Endothelial cell of umbilical vein (primary cell): Measurements from ENCODE around the gene FRY. TPM values are rescaled to one million over a fixed set of nuclear protein-coding genes. Genes with fewer than 3 reads are reported as not detected.
A peak's percentile ranks its signal among the peaks of the same experiment; 100 is the strongest.

Experiments used
- BruUV-seq: library from RNA; stranded (reverse); fragments of 400-500 nt; replicated peaks from 2 replicates; lab custom pipeline; 2021; lab: Mats Ljungman, UMichigan
- CTCF ChIA-PET: fragments of 300-600, 350-600 bp; sonication (Branson Sonifier 250); formaldehyde crosslinking; loops from one replicate; lab custom pipeline; 2021; ENCODE audit warnings: antibody characterized with exemption, inconsistent platforms; lab: Charles Lee
- POLR2A ChIA-PET: fragments of 300-600, 350-600 bp; sonication (Branson Sonifier 250); formaldehyde crosslinking; loops from one replicate; lab custom pipeline; 2021; ENCODE audit warnings: antibody characterized with exemption, inconsistent platforms; lab: Charles Lee
- DNase-seq: peaks from one replicate; pipeline ENCODE4 v3.0.0-alpha.2; 2011; ENCODE audit warnings: low read depth, low spot score
- FAIRE-seq: peaks from 2 replicates; lab custom pipeline; 2011; peaks lifted over from hg19 to GRCh38; lab: Jason Lieb, UNC
- H2AFZ ChIP-seq: 2 replicates; pipeline ENCODE4 v1.6.0; 2012; ENCODE audit warnings: low read depth, low read length, control low read depth, inconsistent platforms
- H3K27ac ChIP-seq: 2 replicates; pipeline ENCODE4 v1.5.1; 2011; ENCODE audit warnings: low read depth, mild to moderate bottlenecking, control low read depth, low read length, moderate library complexity; ENCODE audit not compliant: insufficient read depth
- H3K27me3 ChIP-seq, 2 experiments: 2 replicates each; pipeline versions ENCODE4 v1.6.0 to v1.6.1; 2011; ENCODE audit warnings: low read length in 2 of 2, mixed read lengths in 1 of 2; ENCODE audit not compliant: control insufficient read depth in 2 of 2, insufficient read depth in 2 of 2
- H3K36me3 ChIP-seq, 2 experiments: 2 replicates in 1 of 2; 3 replicates in 1 of 2; pipeline ENCODE4 v1.5.1; 2011; ENCODE audit warnings: low read length in 2 of 2, mild to moderate bottlenecking in 1 of 2, moderate library complexity in 1 of 2; ENCODE audit not compliant: control insufficient read depth in 2 of 2, insufficient read depth in 2 of 2; ENCODE audit errors: extremely low read depth in 1 of 2
- H3K4me1 ChIP-seq: 3 replicates; pipeline ENCODE4 v1.5.1; 2011; ENCODE audit warnings: mild to moderate bottlenecking, low read length; ENCODE audit not compliant: control insufficient read depth, insufficient read depth; ENCODE audit errors: extremely low read depth
- H3K4me2 ChIP-seq: 2 replicates; pipeline ENCODE4 v1.6.1; 2011; ENCODE audit warnings: low read length, control low read depth, mixed read lengths; ENCODE audit not compliant: insufficient read depth
- H3K4me3 ChIP-seq, 3 experiments: fragments of 200-600 bp in 1 of 3; sonication (generic), shearing (Covaris generic) in 1 of 3; replicated peaks in 1 of 3; 2 replicates each; pipeline ENCODE4 v1.5.1; 2011 to 2016; ENCODE audit warnings: control low read depth in 3 of 3, low read length in 3 of 3, mild to moderate bottlenecking in 2 of 3, inconsistent platforms in 1 of 3, low read depth in 1 of 3, moderate library complexity in 1 of 3; ENCODE audit not compliant: insufficient read depth in 1 of 3
- H3K79me2 ChIP-seq: 2 replicates; pipeline ENCODE4 v1.6.0; 2012; ENCODE audit warnings: low read length, inconsistent platforms; ENCODE audit not compliant: control insufficient read depth, insufficient read depth
- H3K9ac ChIP-seq: replicated peaks from 2 replicates; pipeline ENCODE3; 2011; ENCODE audit warnings: low read length, control low read depth; ENCODE audit not compliant: insufficient read depth; ENCODE audit errors: extremely low read depth
- H3K9me1 ChIP-seq: replicated peaks from 3 replicates; pipeline ENCODE4 v1.6.0; 2011; ENCODE audit warnings: mild to moderate bottlenecking, low read length; ENCODE audit not compliant: control insufficient read depth, insufficient read depth; ENCODE audit errors: extremely low read depth
- H3K9me3 ChIP-seq: replicated peaks from 2 replicates; pipeline ENCODE4 v1.5.1; 2012; ENCODE audit warnings: low read length, inconsistent platforms; ENCODE audit not compliant: control insufficient read depth, insufficient read depth
- H4K20me1 ChIP-seq: replicated peaks from 2 replicates; pipeline ENCODE3; 2011; ENCODE audit warnings: mild to moderate bottlenecking, low read length; ENCODE audit not compliant: control insufficient read depth, insufficient read depth; ENCODE audit errors: extremely low read depth
- EZH2 ChIP-seq: IDR thresholded peaks from 2 replicates; pipeline ENCODE4 v1.6.1; 2012; ENCODE audit warnings: borderline replicate concordance, low read depth, mild to moderate bottlenecking, moderate library complexity, low read length, inconsistent platforms; ENCODE audit not compliant: severe bottlenecking
- FOS ChIP-seq: IDR thresholded peaks from 2 replicates; pipeline ENCODE4 v1.6.1; 2011; ENCODE audit warnings: mild to moderate bottlenecking, low read length, moderate library complexity, borderline replicate concordance; ENCODE audit not compliant: insufficient read depth
- GATA2 ChIP-seq: IDR thresholded peaks from 2 replicates; pipeline ENCODE4 v1.7.0; 2011; ENCODE audit warnings: low read depth, mild to moderate bottlenecking, moderate library complexity, mixed read lengths, low read length; ENCODE audit not compliant: insufficient read length, insufficient read depth
- JUN ChIP-seq: IDR thresholded peaks from 2 replicates; pipeline ENCODE4 v1.6.1; 2011; ENCODE audit warnings: borderline replicate concordance, low read depth; ENCODE audit not compliant: insufficient read length, insufficient read depth
- MAX ChIP-seq: IDR thresholded peaks from 2 replicates; pipeline ENCODE4 v1.6.1; 2011; ENCODE audit not compliant: insufficient read depth, insufficient read length
- MYC ChIP-seq: IDR thresholded peaks from one replicate; pipeline ENCODE4 v1.6.1; 2011; ENCODE audit warnings: mild to moderate bottlenecking, low read depth, low read length
- POLR2AphosphoS5 ChIP-seq: IDR thresholded peaks from 2 replicates; pipeline ENCODE4 v1.6.1; 2012; ENCODE audit warnings: low read depth, mild to moderate bottlenecking, control low read depth, low read length, moderate library complexity; ENCODE audit not compliant: insufficient read depth
- dilution Hi-C: fragments of 300-500 bp; cut with MboI; formaldehyde crosslinking; loops from one replicate; pipeline ENCODE4 v1.15.0; 2019; ENCODE audit warnings: low sequenced_read_pairs; ENCODE audit not compliant: extremely low pct_ligation_motif_present
- intact Hi-C: fragments of 100-400 bp; cut with micrococcal nuclease; formaldehyde crosslinking; loops from one replicate; pipeline ENCODE4 v1.10.0; 2022
- polyA plus RNA-seq, 4 experiments: library from polyadenylated mRNA; depleted of rRNA in 3 of 4; stranded (reverse) in 3 of 4; unstranded in 1 of 4; fragments of >200 nt; gene quantifications; 2 replicates each; pipeline versions ENCODE4 v1.2.1 to v1.2.3, GENCODE V29; 2011 to 2012; ENCODE audit warnings: missing spikeins in 1 of 4
- total RNA-seq: library from RNA; stranded (reverse); gene quantifications from 2 replicates; pipeline ENCODE4 v1.2.3, GENCODE V29; 2021

FRY gene
- total and polyA plus RNA-seq, 2 donors (not counting 3 experiments of a cell fraction or from before 2014, with no cell fraction given) = 57.3 to 75.8 TPM

- Histone ChIP-seq H3K27me3 (no peaks in the 10 kb centered on the region), H4K20me1 (no peaks in the 10 kb centered on the region), H3K27ac (no peak overlapping the region), H3K79me2 (no peaks in the 10 kb centered on the region), H3K36me3 (no peaks in the 10 kb centered on the region), H3K9me1 (no peaks in the 10 kb centered on the region), H2AFZ (no peak overlapping the region), H3K4me2 (no peak overlapping the region), H3K4me3 (no peak overlapping the region), H3K9ac (no peak overlapping the region), H3K9me3 (no peaks in the 10 kb centered on the region), H3K4me1 (peaks cover 20% of the 10 kb centered on the region)
- POLR2A ChIA-PET = no interaction called here
- peak; percentile 73 for TF ChIP-seq JUN
- TF ChIP-seq FOS = peak; percentile 72
- TF ChIP-seq MAX = no peak
- CTCF ChIA-PET = no interaction called here
- intact Hi-C loops (loop anchor here (1.0 kb wide), 1 partner anchor 43 kb away; no protein-coding TSS in a partner anchor), dilution Hi-C loops (no loop called here)
- FAIRE-seq = no peak
- peak; percentile 64 for DNase-seq
- no TSS peak for BruUV-seq
Measured at GRCh38 chr13:32153056-32153455, 121.5 kb downstream of the FRY start.

- H3K9ac ChIP-seq = no peak overlapping the region
- H3K4me3 ChIP-seq = no peak overlapping the region
- DNase-seq = no peak
- TF ChIP-seq POLR2AphosphoS5 (no peak), MYC (no peak), MAX (no peak), EZH2 (no peak), GATA2 (no peak), FOS (no peak), JUN (no peak)
- H3K9me3 ChIP-seq = no peaks in the 10 kb centered on the region
- peaks cover 5% of the 10 kb centered on the region for H3K4me1 ChIP-seq
- POLR2A ChIA-PET = no interaction called here
- dilution Hi-C loops = no loop called here
- no peaks in the 10 kb centered on the region for H3K79me2 ChIP-seq
- H2AFZ ChIP-seq = no peak overlapping the region
- H4K20me1 ChIP-seq = no peaks in the 10 kb centered on the region
- no peak for FAIRE-seq
- H3K27ac ChIP-seq = no peak overlapping the region
- no peaks in the 10 kb centered on the region for H3K36me3 ChIP-seq
- CTCF ChIA-PET = interaction anchor here (1.1 to 1.6 kb wide), 2 partner anchors 10 to 147 kb away, joined by 3 to 4 read pairs; no protein-coding TSS in a partner anchor
- no peaks in the 10 kb centered on the region for H3K9me1 ChIP-seq
- no peaks in the 10 kb centered on the region for H3K27me3 ChIP-seq
- no TSS peak for BruUV-seq
- intact Hi-C loops = no loop called here
- no peak overlapping the region for H3K4me2 ChIP-seq
Measured at GRCh38 chr13:32159137-32159869, 127.7 kb downstream of the FRY start.
